ENCODE data around the gene CFAP97D2.
"Not testable (repeated sequence)": the region's sequence is repeated elsewhere in the genome, so short reads cannot be mapped to it uniquely, and the experiment has no call there.

CFAP97D2 gene

GRCh38 chr13:114158869-114159666 is 20.0 kb upstream of the CFAP97D2 start:
- not testable (repeated sequence) for DNase-seq

DNA sequence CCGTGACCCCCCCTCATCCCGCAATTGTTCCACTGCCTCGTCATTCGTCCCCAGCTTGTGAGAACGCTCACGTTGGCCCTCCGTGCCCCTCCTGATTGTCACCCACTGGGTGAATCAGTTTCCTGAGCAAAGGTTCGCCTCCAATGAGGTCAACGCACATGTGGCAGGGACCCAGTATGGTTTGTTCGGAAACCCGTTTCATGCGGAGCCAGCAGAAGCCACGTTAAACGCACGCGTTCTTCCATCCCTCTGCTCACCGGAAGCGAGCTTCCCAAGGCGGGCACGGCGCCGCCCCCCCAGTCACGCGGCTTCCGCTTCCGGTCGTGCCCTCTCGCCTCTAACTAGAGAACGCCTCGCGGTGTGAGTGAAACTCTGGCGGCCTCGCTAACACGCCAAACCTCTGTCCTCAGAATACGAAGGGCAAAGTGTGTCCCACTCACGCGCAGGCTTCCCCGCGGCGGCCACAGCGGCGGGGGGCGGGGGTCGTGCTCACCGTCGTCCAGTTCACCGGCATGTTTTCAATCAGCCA is 18.0 kb upstream of the CFAP97D2 start:
- no peak for DNase-seq

GRCh38 chr13:114161644-114162532 is 17.2 kb upstream of the CFAP97D2 start:
- DNase-seq, result no peak

GRCh38 chr13:114162533-114162922 is 16.5 kb upstream of the CFAP97D2 start:
- no peak for DNase-seq

DNA sequence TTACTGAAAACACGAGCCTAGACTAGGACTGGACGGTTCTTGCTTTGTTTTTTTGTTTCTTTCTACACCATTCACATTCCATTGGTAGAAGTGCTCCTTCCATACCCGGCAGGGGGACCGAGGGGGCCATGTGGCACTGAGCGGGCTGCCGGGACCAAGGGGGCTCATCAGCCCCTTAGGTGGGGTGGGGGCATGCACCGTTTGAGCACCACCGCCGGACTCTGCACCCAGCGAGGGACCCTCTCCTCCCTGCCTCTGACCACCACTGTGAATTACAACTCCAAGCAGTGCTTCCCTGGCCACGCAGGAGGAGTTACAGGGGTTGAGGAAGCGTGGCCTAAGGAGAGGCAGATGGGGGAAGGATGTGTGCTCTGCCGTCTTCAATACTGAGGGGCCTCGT is 15.0 kb upstream of the CFAP97D2 start:
- no peak for DNase-seq

- DNase-seq, result no peak
Measured at GRCh38 chr13:114164681-114165429, 14.2 kb upstream of the CFAP97D2 start.

- no peak for DNase-seq
Measured at GRCh38 chr13:114166381-114167131, 12.5 kb upstream of the CFAP97D2 start.

DNA sequence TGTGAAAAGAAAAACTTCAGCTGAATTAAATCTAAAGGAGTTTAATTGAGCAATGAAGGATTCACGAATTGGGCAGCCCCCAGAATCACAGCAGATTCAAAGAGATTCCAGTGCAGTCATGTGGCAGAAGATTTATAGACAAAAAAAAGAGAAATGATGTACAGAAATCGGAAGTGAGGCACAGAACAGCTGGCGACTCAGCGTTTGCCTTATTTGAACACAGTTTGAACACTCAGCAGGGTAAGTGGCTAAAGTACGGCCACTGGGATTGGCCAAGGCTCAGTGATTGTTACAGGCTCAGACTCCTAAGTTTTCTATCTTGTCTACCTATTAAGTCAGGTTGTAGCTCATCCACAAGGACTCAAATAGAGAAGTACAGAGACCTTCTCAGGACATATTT is 11.6 kb upstream of the CFAP97D2 start:
- DNase-seq, result no peak

- no peak for DNase-seq
Measured at GRCh38 chr13:114167885-114168284, 11.2 kb upstream of the CFAP97D2 start.

DNA sequence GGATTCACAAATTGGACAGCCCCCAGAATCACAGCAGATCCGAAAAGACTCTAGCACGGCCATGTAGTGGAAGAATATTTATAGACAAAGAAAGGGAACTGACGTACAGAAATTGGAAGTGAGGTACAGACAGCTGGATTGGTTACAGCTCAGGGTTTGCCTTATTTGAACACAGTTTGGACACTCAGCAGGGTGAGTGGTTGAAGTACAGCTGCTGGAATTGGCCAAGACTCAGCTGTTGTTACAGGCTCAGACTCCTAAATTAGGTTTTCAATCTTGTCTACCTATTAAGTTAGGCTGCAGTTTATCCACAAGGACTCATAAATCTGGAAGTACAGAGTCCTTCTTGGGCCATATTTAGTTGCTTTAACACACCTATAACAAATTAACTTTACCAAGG is 5.8 kb upstream of the CFAP97D2 start:
- DNase-seq, result no peak

DNA sequence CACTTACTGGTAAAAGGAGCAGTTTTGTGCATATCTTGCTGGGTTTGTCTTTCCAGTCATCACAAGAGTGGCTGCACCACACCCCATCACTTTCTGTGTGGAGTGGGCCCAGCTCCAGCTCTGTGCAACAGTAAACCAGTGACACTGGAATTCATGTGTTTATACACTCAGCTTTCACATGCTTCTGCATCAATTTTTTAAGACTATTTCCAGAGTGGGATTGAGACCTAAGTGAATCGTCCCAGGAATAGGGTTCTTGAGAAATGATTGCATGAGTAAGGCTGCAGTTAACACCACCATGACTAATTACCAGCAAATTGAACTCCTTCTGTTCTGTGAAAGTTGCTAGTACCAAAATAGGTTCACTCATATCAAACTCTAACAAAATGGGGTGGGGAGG is 5.3 kb upstream of the CFAP97D2 start:
- no peak for DNase-seq

- DNase-seq, result no peak
Measured at GRCh38 chr13:114174529-114174961, 4.5 kb upstream of the CFAP97D2 start.

DNA sequence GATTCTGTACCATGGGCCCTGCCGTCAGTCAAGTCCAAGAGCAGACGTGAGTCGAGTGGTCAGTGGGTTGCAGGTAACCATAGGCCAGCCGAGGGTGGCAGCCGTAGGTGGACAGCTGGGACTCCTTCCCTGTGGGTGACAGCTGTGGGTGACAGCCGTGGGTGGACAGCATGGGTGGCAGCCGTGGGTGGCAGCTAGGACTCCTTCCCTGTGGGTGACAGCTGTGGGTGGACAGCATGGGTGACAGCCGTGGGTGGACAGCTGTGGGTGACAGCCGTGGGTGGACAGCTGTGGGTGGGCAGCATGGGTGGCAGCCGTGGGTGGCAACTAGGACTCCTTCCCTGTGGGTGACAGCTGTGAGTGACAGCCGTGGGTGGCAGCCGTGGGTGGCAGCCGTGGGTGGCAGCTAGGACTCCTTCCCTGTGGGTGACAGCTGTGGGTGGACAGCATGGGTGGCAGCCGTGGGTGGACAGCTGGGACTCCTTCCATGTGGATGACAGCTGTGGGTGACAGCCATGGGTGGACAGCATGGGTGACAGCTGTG is 2.6 kb upstream of the CFAP97D2 start:
- not testable (repeated sequence) for DNase-seq

GRCh38 chr13:114177245-114178010 is 1.6 kb upstream of the CFAP97D2 start:
- DNase-seq, result no peak

DNA sequence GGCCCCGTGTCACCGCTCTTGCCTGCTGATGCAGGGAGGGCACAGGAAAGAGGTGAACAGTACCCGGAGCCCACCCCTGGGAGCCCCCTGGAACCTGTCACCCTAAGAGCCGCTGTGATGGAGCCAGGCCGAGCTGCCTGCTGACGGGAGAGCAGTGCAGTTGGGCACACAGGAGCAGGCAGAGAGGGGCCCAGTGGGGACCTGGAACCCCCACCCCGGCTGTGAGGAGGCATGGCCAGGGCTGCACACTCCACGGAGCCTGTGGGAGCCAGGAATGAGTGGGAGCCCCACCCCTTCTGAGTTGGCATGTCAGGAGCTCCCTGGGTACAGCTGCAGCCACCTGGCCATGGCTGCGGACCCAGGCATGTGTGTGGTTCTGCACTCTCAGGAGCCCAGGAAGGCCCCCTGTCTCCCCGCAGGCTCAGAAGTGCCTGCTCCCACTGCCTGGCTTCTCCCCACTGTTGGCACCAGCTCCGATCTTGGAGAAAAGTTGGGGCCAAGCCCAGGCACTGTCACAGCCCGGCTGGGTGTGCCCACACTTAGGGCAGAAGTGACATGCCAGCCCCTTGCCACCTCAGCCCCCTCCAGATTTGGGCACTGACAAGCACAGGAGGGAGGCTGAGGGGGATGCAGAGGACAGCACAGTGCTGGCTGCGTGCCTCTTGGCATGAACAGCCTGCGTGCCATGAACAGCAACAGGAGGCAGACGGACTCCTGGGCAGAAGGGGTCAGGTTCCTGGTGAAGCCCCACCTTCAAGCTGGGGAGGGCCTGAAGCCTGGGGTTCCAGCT is 6.3 kb downstream of the CFAP97D2 start:
- no peak for DNase-seq

- no peak for DNase-seq
Measured at GRCh38 chr13:114194853-114195252, 15.8 kb downstream of the CFAP97D2 start.

DNA sequence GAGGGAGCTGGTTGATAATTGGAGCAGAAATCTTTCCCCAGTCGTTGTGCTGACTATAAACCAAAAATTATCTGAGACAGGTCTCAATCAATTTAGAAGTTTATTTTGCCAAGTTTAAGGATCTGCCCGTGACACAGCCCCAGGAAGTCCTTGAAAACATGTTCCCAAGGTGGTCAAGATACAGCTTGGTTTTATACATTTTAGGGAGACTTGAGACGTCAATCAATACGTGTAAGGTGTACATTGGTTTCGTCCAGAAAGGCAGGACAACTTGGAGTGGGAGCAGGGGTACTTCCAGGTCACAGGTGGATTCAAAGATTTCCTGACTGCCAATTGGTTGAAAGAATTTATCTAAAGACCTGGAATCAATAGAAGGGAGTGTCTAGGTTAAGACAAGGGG is 17.6 kb downstream of the CFAP97D2 start:
- no peak for DNase-seq

GRCh38 chr13:114198556-114198955 is 19.5 kb downstream of the CFAP97D2 start:
- DNase-seq, result no peak

GRCh38 chr13:114199526-114199925 is 20.5 kb downstream of the CFAP97D2 start:
- not testable (repeated sequence) for DNase-seq

GRCh38 chr13:114199954-114200353 is 20.9 kb downstream of the CFAP97D2 start:
- no peak for DNase-seq
